CD14-positive monocyte (primary cell): ENCODE data around the gene SNAPC4. TPM values are rescaled to one million over a fixed set of nuclear protein-coding genes. Genes with fewer than 3 reads are reported as not detected.

Source experiments
- DNase-seq, 3 donors: peaks; one replicate each; pipeline ENCODE4 v3.0.0-alpha.2; 2011 to 2022
- H2AFZ ChIP-seq: 2 replicates; pipeline ENCODE4 v1.6.0; 2012; ENCODE audit warnings: mild to moderate bottlenecking, low read depth, low read length, inconsistent platforms; ENCODE audit not compliant: insufficient read depth, poor library complexity, severe bottlenecking
- H3K27ac ChIP-seq, 2 donors: 1 replicate in 1 of 2; 2 replicates in 1 of 2; pipeline ENCODE4 v1.5.1; 2012 to 2013; ENCODE audit warnings: low read length in 2 of 2, control low read depth in 1 of 2, inconsistent platforms in 1 of 2, low read depth in 1 of 2, mild to moderate bottlenecking in 1 of 2
- H3K27me3 ChIP-seq, 2 donors: one replicate each; pipeline versions ENCODE4 v1.6.0 to v1.6.1; 2011 to 2013; ENCODE audit warnings: low read length in 2 of 2; ENCODE audit not compliant: control insufficient read depth in 2 of 2, insufficient read depth in 2 of 2
- H3K36me3 ChIP-seq, 2 donors: replicated peaks in 1 of 2; 1 replicate in 1 of 2; 2 replicates in 1 of 2; pipeline versions ENCODE4 v1.5.1 to v1.6.1; 2012 to 2013; ENCODE audit warnings: low read length in 2 of 2, control low read depth in 1 of 2, inconsistent platforms in 1 of 2, mild to moderate bottlenecking in 1 of 2; ENCODE audit not compliant: insufficient read depth in 2 of 2, control insufficient read depth in 1 of 2
- H3K4me1 ChIP-seq, 2 donors: 1 replicate in 1 of 2; 2 replicates in 1 of 2; pipeline versions ENCODE4 v1.5.1 to v1.6.1; 2012 to 2013; ENCODE audit warnings: low read length in 2 of 2, control low read depth in 1 of 2, inconsistent platforms in 1 of 2, mild to moderate bottlenecking in 1 of 2, moderate library complexity in 1 of 2; ENCODE audit not compliant: insufficient read depth in 2 of 2, control insufficient read depth in 1 of 2
- H3K4me2 ChIP-seq: replicated peaks from 2 replicates; pipeline ENCODE3; 2012; ENCODE audit warnings: low read length, moderate library complexity, mild to moderate bottlenecking; ENCODE audit not compliant: poor library complexity, severe bottlenecking; ENCODE audit errors: extremely low read depth
- H3K4me3 ChIP-seq, 3 experiments: fragments of 200-600 bp in 1 of 3; sonication (generic) in 1 of 3; replicated peaks in 1 of 3; 1 replicate in 2 of 3; 2 replicates in 1 of 3; pipeline ENCODE4 v1.5.1; 2011 to 2013; ENCODE audit warnings: low read length in 3 of 3, mild to moderate bottlenecking in 3 of 3, control low read depth in 2 of 3, low read depth in 2 of 3, inconsistent platforms in 1 of 3, moderate library complexity in 1 of 3
- H3K79me2 ChIP-seq: 2 replicates; pipeline ENCODE4 v1.6.0; 2012; ENCODE audit warnings: mild to moderate bottlenecking, control low read depth, inconsistent platforms, low read length, moderate library complexity; ENCODE audit not compliant: insufficient read depth
- H3K9ac ChIP-seq: 2 replicates; pipeline ENCODE4 v1.6.0; 2017; ENCODE audit warnings: low read length, mild to moderate bottlenecking; ENCODE audit not compliant: insufficient read depth, poor library complexity, severe bottlenecking
- H3K9me3 ChIP-seq, 2 donors: replicated peaks in 1 of 2; 1 replicate in 1 of 2; 2 replicates in 1 of 2; pipeline versions ENCODE4 v1.5.1 to v1.6.1; 2012 to 2013; ENCODE audit warnings: low read length in 2 of 2, control low read depth in 1 of 2; ENCODE audit not compliant: control insufficient read depth in 1 of 2, insufficient read depth in 1 of 2
- H4K20me1 ChIP-seq: 2 replicates; pipeline ENCODE4 v1.6.0; 2012; ENCODE audit warnings: mild to moderate bottlenecking, low read length, control low read depth, moderate library complexity; ENCODE audit not compliant: insufficient read depth
- H3K27ac Mint-ChIP-seq, 7 donors: one replicate each; pipeline ENCODE4 v1.8.0; 2020; ENCODE audit warnings: mild to moderate bottlenecking in 7 of 7, mixed read lengths in 7 of 7, moderate library complexity in 6 of 7, inconsistent platforms in 2 of 7
- H3K27me3 Mint-ChIP-seq, 3 donors: one replicate each; pipeline ENCODE4 v1.8.0; 2021 to 2022; ENCODE audit warnings: low read depth in 3 of 3, mild to moderate bottlenecking in 3 of 3, mixed read lengths in 3 of 3, moderate library complexity in 3 of 3, inconsistent platforms in 1 of 3
- H3K36me3 Mint-ChIP-seq, 2 donors: one replicate each; pipeline ENCODE4 v1.8.0; 2020; ENCODE audit warnings: mixed read lengths in 2 of 2, inconsistent platforms in 1 of 2, mild to moderate bottlenecking in 1 of 2
- H3K4me1 Mint-ChIP-seq: one replicate; pipeline ENCODE4 v1.8.0; 2020; ENCODE audit warnings: mild to moderate bottlenecking, mixed read lengths
- H3K4me3 Mint-ChIP-seq, 2 donors: one replicate each; pipeline ENCODE4 v1.8.0; 2020; ENCODE audit warnings: mild to moderate bottlenecking in 2 of 2, mixed read lengths in 2 of 2, moderate library complexity in 1 of 2
- H3K9me3 Mint-ChIP-seq, 7 donors: one replicate each; pipeline ENCODE4 v1.8.0; 2020 to 2022; ENCODE audit warnings: mixed read lengths in 7 of 7, mild to moderate bottlenecking in 6 of 7, moderate library complexity in 6 of 7, inconsistent platforms in 2 of 7
- WGBS: methylation state at CpG from one replicate; pipeline ENCODE4 v1.1.5; 2013; ENCODE audit warnings: missing lambda C conversion rate; ENCODE audit not compliant: insufficient coverage; 5-methylcytosine and 5-hydroxymethylcytosine counted together
- intact Hi-C, 2 donors: fragments of 100-400 bp; cut with micrococcal nuclease; formaldehyde crosslinking; loops; one replicate each; pipeline versions ENCODE4 v1.15.0 to v1.15.1; 2023
- polyA plus RNA-seq, 3 donors: library from polyadenylated mRNA; depleted of rRNA in 1 of 3; unstranded in 2 of 3; stranded (reverse) in 1 of 3; fragments of 300-500 nt in 2 of 3; fragments of >200 nt in 1 of 3; fragmentation: Illumina TruSeq in 2 of 3; gene quantifications; 1 replicate in 2 of 3; 2 replicates in 1 of 3; pipeline ENCODE4 v1.2.3, GENCODE V29; 2012 to 2021
- TF ChIP-seq, protein P1 (sequence below): fragments of 200-600 bp; IDR thresholded peaks from one replicate; pipeline ENCODE4 v1.8.0; 2022; ENCODE audit warnings: antibody characterized with exemption, mild to moderate bottlenecking

The SNAPC4 gene
- polyA plus RNA-seq, 3 donors, result 0.59 to 6.7 (median 1.2) TPM

DNA sequence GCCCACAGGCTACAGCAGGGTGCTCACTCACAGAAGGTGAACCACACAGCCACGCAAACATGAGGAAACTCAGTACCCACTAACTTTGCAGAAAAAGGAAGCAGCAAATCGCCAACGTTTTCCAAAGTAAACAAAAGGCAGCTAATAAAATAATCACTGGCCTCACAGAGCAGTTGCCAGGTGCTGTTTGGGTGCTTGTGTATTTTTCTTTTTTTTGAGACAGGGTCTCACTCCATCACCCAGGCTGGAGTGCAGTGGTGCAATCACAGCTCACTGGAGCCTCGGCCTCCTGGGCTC, 3.8 kb downstream of the SNAPC4 start:
- peaks cover 15% of the 10 kb centered on the region for H3K4me1 Mint-ChIP-seq
- TF ChIP-seq, protein P1, sequence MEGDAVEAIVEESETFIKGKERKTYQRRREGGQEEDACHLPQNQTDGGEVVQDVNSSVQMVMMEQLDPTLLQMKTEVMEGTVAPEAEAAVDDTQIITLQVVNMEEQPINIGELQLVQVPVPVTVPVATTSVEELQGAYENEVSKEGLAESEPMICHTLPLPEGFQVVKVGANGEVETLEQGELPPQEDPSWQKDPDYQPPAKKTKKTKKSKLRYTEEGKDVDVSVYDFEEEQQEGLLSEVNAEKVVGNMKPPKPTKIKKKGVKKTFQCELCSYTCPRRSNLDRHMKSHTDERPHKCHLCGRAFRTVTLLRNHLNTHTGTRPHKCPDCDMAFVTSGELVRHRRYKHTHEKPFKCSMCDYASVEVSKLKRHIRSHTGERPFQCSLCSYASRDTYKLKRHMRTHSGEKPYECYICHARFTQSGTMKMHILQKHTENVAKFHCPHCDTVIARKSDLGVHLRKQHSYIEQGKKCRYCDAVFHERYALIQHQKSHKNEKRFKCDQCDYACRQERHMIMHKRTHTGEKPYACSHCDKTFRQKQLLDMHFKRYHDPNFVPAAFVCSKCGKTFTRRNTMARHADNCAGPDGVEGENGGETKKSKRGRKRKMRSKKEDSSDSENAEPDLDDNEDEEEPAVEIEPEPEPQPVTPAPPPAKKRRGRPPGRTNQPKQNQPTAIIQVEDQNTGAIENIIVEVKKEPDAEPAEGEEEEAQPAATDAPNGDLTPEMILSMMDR, result no peak
- WGBS, result 100% methylated on average over 1 of the region's 4 CpGs
- peak overlapping the region in 1 of 7 donors; percentile 65 for H3K27ac Mint-ChIP-seq
- H3K4me3 Mint-ChIP-seq, result no peak overlapping the region
- no peaks in the 10 kb centered on the region for H3K9me3 ChIP-seq
- H3K4me2 ChIP-seq, result no peak overlapping the region
- H3K4me1 ChIP-seq, result peaks cover 17 to 23% of the 10 kb centered on the region in 2 donors
- peaks cover 15% of the 10 kb centered on the region for H3K79me2 ChIP-seq
- peaks cover 14% of the 10 kb centered on the region for H4K20me1 ChIP-seq
- H3K9me3 Mint-ChIP-seq, result peaks cover 0 to 2% (median 0%) of the 10 kb centered on the region in 7 donors
- H3K36me3 ChIP-seq, result peaks cover 58 to 61% of the 10 kb centered on the region in 2 donors
- no peaks in the 10 kb centered on the region for H3K27me3 ChIP-seq
- no peak overlapping the region for H3K9ac ChIP-seq
- peaks cover 0 to 6% (median 4%) of the 10 kb centered on the region in 3 donors for H3K27me3 Mint-ChIP-seq
- no peak overlapping the region for H3K27ac ChIP-seq
- no peak for DNase-seq
- peaks cover 50 to 68% of the 10 kb centered on the region in 2 donors for H3K36me3 Mint-ChIP-seq
- no peak overlapping the region for H2AFZ ChIP-seq
- intact Hi-C loops, result no loop called here
- H3K4me3 ChIP-seq, result no peak overlapping the region

DNA sequence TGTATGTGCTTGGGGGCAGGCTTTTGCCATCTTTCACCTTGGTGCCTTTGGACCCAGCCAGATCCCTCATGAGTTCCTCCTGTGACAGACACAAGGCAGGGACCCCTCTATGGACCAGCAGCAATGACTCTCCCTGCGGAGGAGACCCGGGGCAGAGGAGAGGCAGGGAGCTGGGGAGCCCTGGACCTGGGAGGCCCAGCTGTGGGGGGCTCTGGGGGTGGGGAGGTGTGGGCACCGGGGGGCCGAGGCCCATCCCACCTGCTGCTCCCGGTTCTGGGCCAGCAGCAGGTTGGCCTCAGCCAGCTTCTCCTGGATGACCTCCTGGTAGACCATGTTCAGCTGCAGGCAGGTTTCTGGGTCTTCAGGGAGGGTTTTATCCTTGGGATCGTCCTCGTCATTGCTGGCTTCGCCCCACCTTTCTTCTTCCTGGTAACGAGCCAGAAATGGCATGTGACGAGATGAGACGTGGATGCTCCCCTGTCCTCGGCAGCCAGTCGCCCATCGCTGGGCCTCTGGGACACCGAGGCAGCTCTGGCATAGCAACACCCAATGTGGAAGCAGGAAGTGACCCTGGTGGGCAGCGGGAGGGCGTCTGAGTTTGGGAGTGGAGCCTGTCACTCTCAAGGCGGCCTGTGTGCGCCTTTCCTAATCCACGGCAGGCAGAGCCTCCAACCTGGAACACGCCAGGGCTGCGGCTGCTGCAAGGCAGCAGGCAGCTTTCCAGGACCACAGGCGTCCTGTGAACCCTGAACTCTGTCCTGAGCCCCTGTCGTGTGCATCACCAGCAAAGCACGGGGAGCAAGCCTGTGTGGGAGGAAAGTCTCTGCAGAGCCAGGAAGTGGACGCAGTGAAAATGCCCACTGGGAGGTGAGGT, 4.4 kb downstream of the SNAPC4 start:
- peaks cover 0 to 4% (median 0%) of the 10 kb centered on the region in 3 donors for H3K27me3 Mint-ChIP-seq
- TF ChIP-seq, protein P1, result no peak
- peaks cover 14% of the 10 kb centered on the region for H4K20me1 ChIP-seq
- no peak overlapping the region for H3K27ac ChIP-seq
- peaks cover 0 to 1% (median 0%) of the 10 kb centered on the region in 7 donors for H3K9me3 Mint-ChIP-seq
- 95% methylated on average over 20 of the region's 26 CpGs for WGBS
- peaks cover 14% of the 10 kb centered on the region for H3K4me1 Mint-ChIP-seq
- peaks cover 51 to 74% of the 10 kb centered on the region in 2 donors for H3K36me3 Mint-ChIP-seq
- no peak overlapping the region for H2AFZ ChIP-seq
- H3K27ac Mint-ChIP-seq, result peak overlapping the region in 1 of 7 donors; percentile 65
- peaks cover 15% of the 10 kb centered on the region for H3K79me2 ChIP-seq
- no peak overlapping the region for H3K4me2 ChIP-seq
- no peak overlapping the region for H3K4me3 ChIP-seq
- no peaks in the 10 kb centered on the region for H3K27me3 ChIP-seq
- peaks cover 16 to 21% of the 10 kb centered on the region in 2 donors for H3K4me1 ChIP-seq
- H3K9ac ChIP-seq, result no peak overlapping the region
- peaks cover 58 to 65% of the 10 kb centered on the region in 2 donors for H3K36me3 ChIP-seq
- intact Hi-C loops, result no loop called here
- no peak for DNase-seq
- H3K4me3 Mint-ChIP-seq, result no peak overlapping the region
- no peaks in the 10 kb centered on the region for H3K9me3 ChIP-seq
